ENCODE data around the gene FBXO44. TPM values are rescaled to one million over a fixed set of nuclear protein-coding genes. Genes with fewer than 3 reads are reported as not detected.

Gene FBXO44
- total and polyA plus RNA-seq, 5 experiments from 2014 or later: 6.4 to 55.7 (median 10.1) TPM

- Mint-ChIP-seq H3K36me3 (no peaks in the 10 kb centered on the region), H3K27ac (peak overlapping the region in 1 of 10 donors; percentile 73), H3K4me3 (no peak overlapping the region), H3K27me3 (peaks cover 4 to 23% (median 15%) of the 10 kb centered on the region in 5 donors), H3K9me3 (no peaks in the 10 kb centered on the region), H3K4me1 (peaks cover 9 to 36% (median 26%) of the 10 kb centered on the region in 4 donors)
- POLR2A ChIA-PET: interaction anchor here (1.5 kb wide), 1 partner anchor 23 kb away, joined by 5 read pairs; no protein-coding TSS in a partner anchor
- no peak for DNase-seq
- no peak for ATAC-seq
These were observed 41.2 kb downstream of the FBXO44 start for GRCh38 chr1:11695861-11696260.

- Mint-ChIP-seq H3K27ac (peak overlapping the region in 1 of 10 donors; percentile 35), H3K9me3 (no peaks in the 10 kb centered on the region), H3K27me3 (peaks cover 3 to 15% (median 12%) of the 10 kb centered on the region in 5 donors), H3K36me3 (no peaks in the 10 kb centered on the region), H3K4me3 (no peak overlapping the region), H3K4me1 (peaks cover 7 to 32% (median 20%) of the 10 kb centered on the region in 4 donors)
- DNase-seq (no peak), ATAC-seq (no peak)
- POLR2A ChIA-PET: no interaction called here
These were observed 42.7 kb downstream of the FBXO44 start for GRCh38 chr1:11697188-11697892.

- Mint-ChIP-seq H3K27ac (no peak overlapping the region), H3K27me3 (peaks cover 0 to 10% (median 8%) of the 10 kb centered on the region in 5 donors), H3K36me3 (no peaks in the 10 kb centered on the region), H3K9me3 (no peaks in the 10 kb centered on the region), H3K4me3 (no peak overlapping the region), H3K4me1 (peaks cover 4 to 26% (median 15%) of the 10 kb centered on the region in 4 donors)
- DNase-seq (no peak), ATAC-seq (peak in 1 of 2 donors; percentile 46)
- POLR2A ChIA-PET: no interaction called here
These were observed 43.2 kb downstream of the FBXO44 start for GRCh38 chr1:11697893-11698210.

GRCh38 chr1:11700601-11701467, 46.2 kb downstream of the FBXO44 start:
- H3K36me3 Mint-ChIP-seq: no peaks in the 10 kb centered on the region
- no peak overlapping the region for H3K4me3 Mint-ChIP-seq
- DNase-seq (no peak), ATAC-seq (no peak)
- H3K4me1 Mint-ChIP-seq: peaks cover 0 to 15% (median 5%) of the 10 kb centered on the region in 4 donors
- no peak overlapping the region for H3K27ac Mint-ChIP-seq
- H3K27me3 Mint-ChIP-seq: peaks cover 0 to 14% (median 0%) of the 10 kb centered on the region in 5 donors
- POLR2A ChIA-PET: interaction anchor here (0.8 kb wide), 2 partner anchors 9 to 36 kb away, joined by 3 to 4 read pairs; no protein-coding TSS in a partner anchor
- no peaks in the 10 kb centered on the region for H3K9me3 Mint-ChIP-seq

- POLR2A ChIA-PET: interaction anchor here (0.8 kb wide), 1 partner anchor 37 kb away, joined by 3 read pairs; no protein-coding TSS in a partner anchor
These were observed 46.9 kb downstream of the FBXO44 start for GRCh38 chr1:11701551-11701961.

GRCh38 chr1:11701981-11702803, 47.5 kb downstream of the FBXO44 start:
- POLR2A ChIA-PET: no interaction called here
- no peak overlapping the region for H3K4me3 Mint-ChIP-seq

More at GRCh38 chr1:11701551-11701961, 46.9 kb downstream of the FBXO44 start:
- Mint-ChIP-seq H3K4me1 (peaks cover 0 to 15% (median 5%) of the 10 kb centered on the region in 4 donors), H3K9me3 (no peaks in the 10 kb centered on the region), H3K27ac (no peak overlapping the region), H3K36me3 (no peaks in the 10 kb centered on the region), H3K27me3 (peaks cover 0 to 14% (median 0%) of the 10 kb centered on the region in 5 donors), H3K4me3 (no peak overlapping the region)
- ATAC-seq (no peak), DNase-seq (no peak)

GRCh38 chr1:11703357-11704193, 48.9 kb downstream of the FBXO44 start:
- DNase-seq (no peak), ATAC-seq (no peak)
- POLR2A ChIA-PET: interaction anchor here (1.1 kb wide), 1 partner anchor 16 kb away, joined by 3 read pairs; no protein-coding TSS in a partner anchor
- peak overlapping the region in 1 of 10 donors; percentile 21 for H3K27ac Mint-ChIP-seq
- no peaks in the 10 kb centered on the region for H3K9me3 Mint-ChIP-seq
- no peaks in the 10 kb centered on the region for H3K36me3 Mint-ChIP-seq
- H3K4me1 Mint-ChIP-seq: peaks cover 0 to 7% (median 0%) of the 10 kb centered on the region in 4 donors
- H3K27me3 Mint-ChIP-seq: peaks cover 0 to 14% (median under 1%) of the 10 kb centered on the region in 5 donors
- no peak overlapping the region for H3K4me3 Mint-ChIP-seq

More at GRCh38 chr1:11701981-11702803, 47.5 kb downstream of the FBXO44 start:
- DNase-seq: no peak
- ATAC-seq: no peak
- Mint-ChIP-seq H3K27ac (no peak overlapping the region), H3K4me1 (peaks cover 0 to 12% (median 5%) of the 10 kb centered on the region in 4 donors), H3K27me3 (peaks cover 0 to 14% (median 0%) of the 10 kb centered on the region in 5 donors), H3K36me3 (no peaks in the 10 kb centered on the region), H3K9me3 (no peaks in the 10 kb centered on the region)

GRCh38 chr1:11704194-11704529, 49.5 kb downstream of the FBXO44 start:
- Mint-ChIP-seq H3K4me3 (no peak overlapping the region), H3K36me3 (no peaks in the 10 kb centered on the region), H3K4me1 (peaks cover 0 to 7% (median 0%) of the 10 kb centered on the region in 4 donors), H3K27ac (no peak overlapping the region), H3K9me3 (no peaks in the 10 kb centered on the region), H3K27me3 (peaks cover 0 to 14% (median 7%) of the 10 kb centered on the region in 5 donors)
- ATAC-seq (no peak), DNase-seq (no peak)
- POLR2A ChIA-PET: interaction anchor here (1.1 kb wide), 1 partner anchor 15 kb away, joined by 3 read pairs; no protein-coding TSS in a partner anchor

- Mint-ChIP-seq H3K4me3 (no peak overlapping the region), H3K27me3 (peaks cover 0 to 13% (median 7%) of the 10 kb centered on the region in 5 donors), H3K36me3 (no peaks in the 10 kb centered on the region), H3K4me1 (peaks cover 0 to 7% (median 0%) of the 10 kb centered on the region in 4 donors), H3K27ac (peak overlapping the region in 1 of 10 donors; percentile 24), H3K9me3 (no peaks in the 10 kb centered on the region)
- POLR2A ChIA-PET: interaction anchor here (1.5 kb wide), 1 partner anchor 15 kb away, joined by 3 read pairs; no protein-coding TSS in a partner anchor
- DNase-seq (no peak), ATAC-seq (no peak)
These were observed 50.2 kb downstream of the FBXO44 start for GRCh38 chr1:11704691-11705475.

- no peak for ATAC-seq
- DNase-seq: no peak
- H3K36me3 Mint-ChIP-seq: no peaks in the 10 kb centered on the region
- H3K4me3 Mint-ChIP-seq: no peak overlapping the region
- H3K27ac Mint-ChIP-seq: no peak overlapping the region
- peaks cover 0 to 13% (median 7%) of the 10 kb centered on the region in 5 donors for H3K27me3 Mint-ChIP-seq
- POLR2A ChIA-PET: interaction anchor here (1.5 kb wide), 1 partner anchor 15 kb away, joined by 3 read pairs; no protein-coding TSS in a partner anchor
- H3K4me1 Mint-ChIP-seq: peaks cover 0 to 7% (median 0%) of the 10 kb centered on the region in 4 donors
- no peaks in the 10 kb centered on the region for H3K9me3 Mint-ChIP-seq
These were observed 50.9 kb downstream of the FBXO44 start for GRCh38 chr1:11705596-11705995.

- Mint-ChIP-seq H3K4me3 (no peak overlapping the region), H3K4me1 (peaks cover 0 to 7% (median 0%) of the 10 kb centered on the region in 4 donors), H3K9me3 (no peaks in the 10 kb centered on the region), H3K36me3 (no peaks in the 10 kb centered on the region), H3K27ac (no peak overlapping the region), H3K27me3 (peaks cover 0 to 13% (median 7%) of the 10 kb centered on the region in 5 donors)
- DNase-seq (no peak), ATAC-seq (no peak)
- POLR2A ChIA-PET: no interaction called here
These were observed 51.6 kb downstream of the FBXO44 start for GRCh38 chr1:11706292-11706691.

Measured in naive thymus-derived CD8-positive, alpha-beta T cell (primary cell).